DND-41 (cell line): ENCODE results near the gene DNAH2.
A peak's percentile ranks its signal among the peaks of the same experiment; 100 is the strongest.

Experiments used
- ATAC-seq: fragments of 200-7000 bp; cut with Tn5 transposase; 3 replicates; pipeline ENCODE4 v1.9.1; 2021; ENCODE audit warnings: low read depth; ENCODE audit not compliant: insufficient read depth
- DNase-seq: peaks from one replicate; pipeline ENCODE4 v3.0.0-alpha.2; 2020
- H2AFZ ChIP-seq: 2 replicates; pipeline ENCODE4 v1.6.0; 2012; ENCODE audit warnings: low read depth, low read length
- H3K27ac ChIP-seq: 2 replicates; pipeline ENCODE4 v1.5.1; 2012; ENCODE audit warnings: low read length, inconsistent platforms
- H3K27me3 ChIP-seq: fragments of 200-600 bp; sonication (generic); 2 replicates; pipeline ENCODE4 v1.6.0; 2012; ENCODE audit warnings: low read length, mild to moderate bottlenecking, inconsistent platforms; ENCODE audit not compliant: insufficient read depth, poor library complexity
- H3K36me3 ChIP-seq: 2 replicates; pipeline ENCODE4 v1.5.1; 2012; ENCODE audit warnings: low read length, inconsistent platforms; ENCODE audit not compliant: insufficient read depth
- H3K4me1 ChIP-seq: 2 replicates; pipeline ENCODE4 v1.5.1; 2012; ENCODE audit warnings: mild to moderate bottlenecking, low read length; ENCODE audit not compliant: insufficient read depth
- H3K4me2 ChIP-seq: 2 replicates; pipeline ENCODE4 v1.6.0; 2012; ENCODE audit warnings: mild to moderate bottlenecking, moderate library complexity, low read length, inconsistent platforms; ENCODE audit not compliant: insufficient read depth
- H3K4me3 ChIP-seq, 2 experiments: fragments of 200-600 bp in 1 of 2; shearing (Covaris generic) in 1 of 2; 2 replicates each; pipeline ENCODE4 v1.5.1; 2012 to 2016; ENCODE audit warnings: inconsistent platforms in 2 of 2, low read length in 2 of 2, mild to moderate bottlenecking in 2 of 2, low read depth in 1 of 2, moderate library complexity in 1 of 2
- H3K79me2 ChIP-seq: 2 replicates; pipeline ENCODE4 v1.6.0; 2012; ENCODE audit warnings: low read length, inconsistent platforms; ENCODE audit not compliant: insufficient read depth
- H3K9ac ChIP-seq: 2 replicates; pipeline ENCODE4 v1.6.0; 2012; ENCODE audit warnings: low read depth, mild to moderate bottlenecking, inconsistent platforms, low read length, moderate library complexity
- H3K9me3 ChIP-seq: 2 replicates; pipeline ENCODE4 v1.5.1; 2012; ENCODE audit warnings: low read length, moderate library complexity, mild to moderate bottlenecking, inconsistent platforms; ENCODE audit not compliant: insufficient read depth, severe bottlenecking
- H4K20me1 ChIP-seq: 2 replicates; pipeline ENCODE4 v1.6.0; 2012; ENCODE audit warnings: low read length; ENCODE audit not compliant: insufficient read depth
- CTCF ChIP-seq: IDR thresholded peaks from 2 replicates; pipeline ENCODE4 v1.5.1; 2012; ENCODE audit warnings: borderline replicate concordance, low read length, moderate library complexity, mild to moderate bottlenecking; ENCODE audit not compliant: poor library complexity, severe bottlenecking; ENCODE audit errors: extremely low read depth
- EZH2 ChIP-seq: IDR thresholded peaks from 3 replicates; pipeline ENCODE4 v1.6.1; 2012; ENCODE audit warnings: borderline replicate concordance, low read depth, mild to moderate bottlenecking, moderate library complexity, low read length, inconsistent platforms; ENCODE audit not compliant: severe bottlenecking

The DNAH2 gene

GRCh38 chr17:7852262-7852670, 134.7 kb downstream of the DNAH2 start:
- Histone ChIP-seq H3K36me3 (peaks cover 38% of the 10 kb centered on the region; the same call in 1 of the 2 replicates), H3K4me1 (peaks cover 34% of the 10 kb centered on the region), H3K27ac (no peak overlapping the region), H3K79me2 (peaks cover 18% of the 10 kb centered on the region), H3K27me3 (no peaks in the 10 kb centered on the region), H2AFZ (no peak overlapping the region), H3K9me3 (no peaks in the 10 kb centered on the region), H3K4me3 (no peak overlapping the region), H3K9ac (peak overlapping the region; percentile 2; the same call in 1 of the 2 replicates), H3K4me2 (peak overlapping the region; percentile 62; the same call in 1 of the 2 replicates), H4K20me1 (peaks cover 9% of the 10 kb centered on the region; the same call in 1 of the 2 replicates)
- no peak for ATAC-seq
- no peak for TF ChIP-seq EZH2
- no peak for TF ChIP-seq CTCF
- no peak for DNase-seq

GRCh38 chr17:7852919-7853690, 135.6 kb downstream of the DNAH2 start:
- Histone ChIP-seq H4K20me1 (peaks cover 9% of the 10 kb centered on the region; the same call in 1 of the 2 replicates), H3K4me3 (no peak overlapping the region), H3K27me3 (no peaks in the 10 kb centered on the region), H3K4me2 (no peak overlapping the region), H2AFZ (no peak overlapping the region), H3K4me1 (peaks cover 36% of the 10 kb centered on the region), H3K9ac (no peak overlapping the region), H3K36me3 (peaks cover 36% of the 10 kb centered on the region; the same call in 1 of the 2 replicates), H3K9me3 (no peaks in the 10 kb centered on the region), H3K27ac (no peak overlapping the region), H3K79me2 (peaks cover 20% of the 10 kb centered on the region)
- TF ChIP-seq EZH2 (no peak), CTCF (no peak)
- DNase-seq (no peak), ATAC-seq (no peak)

- no peak overlapping the region for H2AFZ ChIP-seq
- DNase-seq (no peak), ATAC-seq (no peak)
- H3K79me2 ChIP-seq: peaks cover 26% of the 10 kb centered on the region
- no peak overlapping the region for H3K27ac ChIP-seq
- H4K20me1 ChIP-seq: peaks cover 9% of the 10 kb centered on the region; the same call in 1 of the 2 replicates
- H3K4me1 ChIP-seq: peaks cover 42% of the 10 kb centered on the region
- peaks cover 36% of the 10 kb centered on the region; the same call in 1 of the 2 replicates for H3K36me3 ChIP-seq
- no peaks in the 10 kb centered on the region for H3K9me3 ChIP-seq
- TF ChIP-seq CTCF: no peak
- no peak for TF ChIP-seq EZH2
- H3K27me3 ChIP-seq: no peaks in the 10 kb centered on the region
- H3K4me3 ChIP-seq: no peak overlapping the region
- H3K9ac ChIP-seq: no peak overlapping the region
- H3K4me2 ChIP-seq: no peak overlapping the region
Observed at GRCh38 chr17:7853691-7854038, 136.1 kb downstream of the DNAH2 start.
